HS-5 (cell line): ENCODE results near the gene GNL1.
"Not testable (repeated sequence)": the region's sequence is repeated elsewhere in the genome, so short reads cannot be mapped to it uniquely, and the experiment has no call there.

ENCODE experiments used
- DNase-seq: peaks from one replicate; pipeline ENCODE4 v3.0.0-alpha.2; 2012; ENCODE audit warnings: low read depth

The GNL1 gene, protein sequence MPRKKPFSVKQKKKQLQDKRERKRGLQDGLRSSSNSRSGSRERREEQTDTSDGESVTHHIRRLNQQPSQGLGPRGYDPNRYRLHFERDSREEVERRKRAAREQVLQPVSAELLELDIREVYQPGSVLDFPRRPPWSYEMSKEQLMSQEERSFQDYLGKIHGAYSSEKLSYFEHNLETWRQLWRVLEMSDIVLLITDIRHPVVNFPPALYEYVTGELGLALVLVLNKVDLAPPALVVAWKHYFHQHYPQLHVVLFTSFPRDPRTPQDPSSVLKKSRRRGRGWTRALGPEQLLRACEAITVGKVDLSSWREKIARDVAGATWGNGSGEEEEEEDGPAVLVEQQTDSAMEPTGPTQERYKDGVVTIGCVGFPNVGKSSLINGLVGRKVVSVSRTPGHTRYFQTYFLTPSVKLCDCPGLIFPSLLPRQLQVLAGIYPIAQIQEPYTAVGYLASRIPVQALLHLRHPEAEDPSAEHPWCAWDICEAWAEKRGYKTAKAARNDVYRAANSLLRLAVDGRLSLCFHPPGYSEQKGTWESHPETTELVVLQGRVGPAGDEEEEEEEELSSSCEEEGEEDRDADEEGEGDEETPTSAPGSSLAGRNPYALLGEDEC

DNA sequence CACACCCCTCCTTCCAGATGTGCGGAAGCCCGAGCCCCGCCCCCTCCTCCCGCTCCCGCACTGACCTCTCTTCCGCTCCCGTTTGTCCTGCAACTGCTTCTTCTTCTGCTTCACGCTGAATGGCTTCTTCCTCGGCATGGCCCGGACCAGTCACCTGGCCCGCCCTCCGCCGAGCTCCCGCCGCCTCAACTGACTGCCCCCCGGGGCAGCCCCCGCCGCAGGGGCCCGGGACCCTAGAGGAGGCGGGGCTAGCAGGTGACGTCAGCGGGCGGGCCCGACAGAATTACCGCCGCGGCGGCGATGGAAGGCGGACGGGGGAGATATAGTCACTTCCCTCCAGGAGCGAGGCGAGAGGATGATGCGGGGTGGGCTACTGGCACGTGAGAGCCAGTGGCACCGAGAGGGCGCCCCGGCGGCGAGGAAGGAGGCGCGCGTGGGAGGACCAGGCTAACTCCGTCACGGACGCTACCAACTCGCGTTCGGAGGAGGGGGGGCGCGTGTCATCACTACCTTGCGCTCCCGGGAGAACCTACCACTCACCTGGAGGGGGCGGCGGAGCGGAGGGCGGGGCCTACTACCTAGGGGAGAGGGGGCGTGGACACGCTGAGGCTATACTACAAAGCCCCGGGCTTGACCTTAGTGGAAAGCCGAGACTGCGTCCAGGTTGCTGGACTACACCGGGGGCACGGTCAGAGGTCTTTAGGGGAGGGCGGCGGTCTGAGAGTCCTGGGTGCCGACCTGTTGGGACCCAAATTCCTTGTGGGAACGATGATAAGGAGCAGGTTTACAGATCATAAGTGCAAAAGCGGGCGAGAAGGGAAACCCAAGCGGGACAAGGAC lies at the start of gene GNL1:
Gene GNL1, minus strand, starts transcription at position 424 of the 840 bp plus-strand sequence. Its CDS starts 286 bp downstream, at position 138.
- peak; percentile 64 for DNase-seq

DNA sequence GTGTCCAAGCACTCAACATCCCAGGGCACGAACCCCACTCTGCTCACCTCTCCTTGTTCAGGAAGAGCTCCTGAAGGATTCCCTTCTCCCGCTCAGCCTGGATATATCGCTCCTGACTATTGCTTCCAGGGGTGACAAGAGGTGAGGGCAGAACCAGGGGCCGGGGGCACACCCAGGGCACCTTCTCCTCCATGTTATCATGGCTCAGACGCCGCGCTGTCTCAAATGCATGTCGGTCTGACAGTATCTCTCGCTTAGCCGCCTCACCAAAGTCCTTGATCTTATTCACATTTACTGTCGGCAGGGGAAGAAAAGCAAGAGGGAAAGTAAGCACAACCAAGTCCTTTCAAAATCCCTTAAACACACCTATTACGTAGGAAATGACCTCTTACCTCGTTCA lies 47.7 kb upstream of the GNL1 start:
- no peak for DNase-seq

DNA sequence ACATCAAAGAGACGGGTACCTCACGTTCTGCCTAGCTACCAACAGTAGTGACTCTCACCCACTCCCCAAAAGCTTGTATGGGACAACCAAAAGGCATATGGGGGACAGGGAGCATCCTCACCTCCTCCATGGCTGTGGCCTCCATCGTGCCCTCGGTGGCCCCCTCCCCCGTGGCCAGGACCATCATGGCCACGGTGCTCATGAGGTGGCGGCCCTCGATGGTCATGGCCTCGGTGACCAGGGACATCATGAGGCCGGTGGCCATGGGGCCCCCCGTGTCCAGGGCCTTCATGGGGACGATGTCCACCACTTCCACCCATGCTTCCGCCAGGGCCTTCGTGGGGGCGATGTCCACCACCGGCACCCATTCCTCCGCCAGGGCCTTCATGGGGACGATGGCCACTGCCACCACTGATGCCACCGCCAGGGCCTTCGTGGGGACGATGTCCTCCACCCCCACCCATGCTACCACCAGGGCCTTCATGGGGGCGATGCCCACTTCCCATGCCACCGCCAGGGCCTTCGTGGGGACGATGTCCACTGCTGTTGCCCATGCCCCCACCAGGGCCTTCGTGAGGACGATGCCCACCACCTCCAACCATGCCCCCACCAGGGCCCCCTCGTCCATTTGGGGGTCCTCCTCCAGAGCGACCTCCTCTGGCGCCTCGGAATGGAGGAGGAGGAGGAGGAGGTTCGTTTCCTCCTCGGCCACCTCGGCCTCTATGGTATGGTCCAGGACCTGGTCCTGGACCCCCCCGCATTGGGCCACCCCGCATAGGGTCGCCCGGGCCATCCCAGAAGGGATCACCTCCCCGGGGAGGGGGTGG lies 45.7 kb upstream of the GNL1 start:
- DNase-seq, result no peak

DNA sequence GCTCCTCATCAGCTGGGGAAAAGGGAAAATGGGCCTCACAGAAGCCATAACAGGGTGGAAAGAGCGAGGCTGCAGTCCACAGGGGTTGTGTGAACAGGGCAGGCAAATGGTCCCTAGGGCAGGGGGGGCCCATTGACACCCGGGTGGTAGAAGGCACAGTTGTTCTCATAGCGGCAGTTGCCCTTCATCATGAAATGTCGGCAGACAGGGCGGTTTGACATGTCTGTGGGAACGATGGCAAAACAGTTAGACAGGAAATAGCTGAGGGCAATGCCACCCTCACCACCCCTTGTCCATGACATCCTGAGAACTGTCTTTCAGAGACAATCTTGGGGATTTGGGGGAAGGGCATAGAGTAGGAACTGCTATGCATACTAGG lies 45.1 kb upstream of the GNL1 start:
- no peak for DNase-seq

DNA sequence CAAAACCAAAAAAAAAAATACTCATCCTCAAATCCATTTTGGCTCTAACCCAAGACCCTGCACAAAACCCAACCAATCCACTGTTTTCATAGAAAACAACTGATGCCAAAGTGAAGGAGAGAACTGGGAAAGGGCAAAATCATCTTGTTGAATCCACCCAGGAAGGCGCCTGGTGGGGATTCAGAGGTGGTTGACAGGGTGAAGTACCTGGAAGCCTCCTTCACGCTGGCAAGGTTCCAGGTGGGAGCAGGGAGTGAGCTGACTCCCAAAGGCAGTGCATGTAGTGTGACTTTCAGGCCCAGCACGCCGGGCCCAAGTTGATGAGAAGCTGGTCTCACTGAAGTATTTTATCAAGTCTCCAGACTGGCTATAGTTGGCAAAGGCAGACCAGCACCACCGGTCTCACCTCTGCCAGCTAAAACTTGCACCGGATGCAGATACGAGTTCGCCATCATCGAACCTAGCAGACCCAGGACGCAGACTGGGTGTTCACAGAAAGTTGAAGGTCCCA lies 44.2 kb upstream of the GNL1 start:
- DNase-seq, result no peak

DNA sequence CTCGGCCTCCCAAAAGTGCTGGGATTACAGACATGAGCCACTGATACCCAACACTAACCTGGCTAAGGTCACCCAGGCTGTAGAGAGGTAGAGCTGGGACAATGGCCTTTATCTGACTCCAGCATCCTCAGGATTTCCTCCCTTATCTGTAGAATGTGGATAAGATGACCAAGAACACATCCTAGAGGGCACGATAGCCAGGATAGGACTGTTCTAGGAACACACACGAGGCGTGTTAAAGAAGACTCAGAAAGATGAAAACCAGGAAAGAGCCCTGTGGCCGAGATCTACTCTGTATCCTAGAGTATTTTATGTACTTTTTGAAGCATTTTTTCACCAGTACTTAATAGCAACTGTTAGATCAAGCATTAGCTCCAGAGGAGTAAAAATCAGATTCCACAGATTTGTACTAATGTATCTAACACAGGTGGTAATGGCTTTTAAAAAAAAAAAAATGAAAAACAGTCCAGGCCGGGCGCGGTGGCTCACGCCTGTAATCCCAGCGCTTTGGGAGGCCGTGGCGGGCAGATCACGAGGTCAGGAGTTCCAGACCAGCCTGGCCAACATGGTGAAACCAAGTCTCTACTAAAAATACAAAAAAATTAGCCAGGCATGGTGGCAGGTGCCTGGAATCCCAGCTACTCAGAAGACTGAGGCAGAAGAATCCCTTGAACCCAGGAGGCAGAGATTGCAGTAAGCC lies 43.5 kb upstream of the GNL1 start:
- DNase-seq, result no peak

DNA sequence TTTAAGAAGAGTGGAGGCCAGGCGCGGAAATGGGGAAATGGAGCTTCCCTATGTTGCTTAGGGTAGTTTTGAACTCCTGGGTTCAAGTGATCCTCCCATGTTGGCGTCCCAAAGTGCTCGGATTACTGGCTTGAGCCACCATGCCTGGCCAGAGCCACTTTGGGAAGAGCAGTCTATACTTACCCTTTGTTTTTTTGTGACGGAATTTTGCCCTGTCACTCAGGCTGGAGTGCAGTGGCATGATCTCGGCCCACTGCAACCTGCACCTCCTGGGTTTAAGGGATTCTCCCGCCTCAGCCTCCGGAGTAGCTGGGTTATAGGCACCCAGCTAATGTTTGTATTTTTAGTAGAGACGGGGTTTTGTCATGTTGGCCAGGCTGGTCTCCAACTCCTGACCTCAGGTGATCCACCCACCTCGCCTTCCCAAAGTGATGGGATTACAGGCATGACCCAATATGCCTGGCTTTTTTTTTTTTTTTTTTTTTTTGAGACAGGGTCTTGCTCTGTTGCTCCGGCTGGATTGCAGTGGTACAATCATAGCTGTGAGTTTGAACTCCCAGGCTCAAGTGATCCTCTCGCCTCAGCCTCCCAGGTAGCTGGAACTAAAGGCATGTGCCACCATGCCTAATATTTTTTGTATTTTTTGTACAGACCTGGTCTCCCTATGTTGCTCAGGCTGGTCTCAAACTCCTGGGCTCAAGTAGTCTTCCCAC lies 42.8 kb upstream of the GNL1 start:
- no peak for DNase-seq

DNA sequence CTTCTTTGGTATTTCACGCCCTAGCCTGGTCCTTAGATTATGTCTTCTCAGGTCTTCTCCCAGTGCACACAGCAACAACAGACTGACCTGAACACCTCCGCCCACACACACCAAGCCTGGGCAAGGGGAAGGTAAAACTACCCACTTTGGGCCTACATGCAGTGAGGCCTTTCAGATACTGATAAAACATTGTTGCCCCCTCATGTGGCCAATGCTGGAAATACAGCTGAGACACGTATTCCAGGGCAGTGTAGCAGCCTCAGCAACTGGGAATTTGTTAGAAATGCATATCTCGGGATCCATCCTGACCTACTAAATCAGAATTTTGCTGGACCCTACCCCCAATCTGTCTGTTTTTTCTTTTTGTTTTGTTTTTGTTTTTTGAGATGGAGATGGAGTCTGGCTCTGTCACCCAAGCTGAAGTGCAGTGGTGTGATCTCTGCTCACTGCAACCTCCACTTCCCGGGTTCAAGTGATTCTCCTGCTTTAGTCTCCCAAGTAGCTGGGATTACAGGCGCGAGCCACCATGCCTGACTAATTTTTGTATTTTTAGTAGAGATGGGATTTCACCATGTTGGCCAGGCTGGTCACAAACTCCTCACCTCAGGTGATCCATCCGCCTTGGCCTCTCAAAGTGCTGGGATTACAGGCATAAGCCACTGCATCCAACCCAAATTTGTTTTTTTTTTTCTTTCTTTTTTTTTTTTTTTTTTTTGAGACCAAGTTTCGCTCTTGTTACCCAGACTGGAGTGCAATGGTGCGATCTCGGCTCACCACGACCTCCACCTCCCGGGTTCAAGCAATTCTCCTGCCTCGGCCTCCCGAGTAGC lies 41.2 kb upstream of the GNL1 start:
- not testable (repeated sequence) for DNase-seq

DNA sequence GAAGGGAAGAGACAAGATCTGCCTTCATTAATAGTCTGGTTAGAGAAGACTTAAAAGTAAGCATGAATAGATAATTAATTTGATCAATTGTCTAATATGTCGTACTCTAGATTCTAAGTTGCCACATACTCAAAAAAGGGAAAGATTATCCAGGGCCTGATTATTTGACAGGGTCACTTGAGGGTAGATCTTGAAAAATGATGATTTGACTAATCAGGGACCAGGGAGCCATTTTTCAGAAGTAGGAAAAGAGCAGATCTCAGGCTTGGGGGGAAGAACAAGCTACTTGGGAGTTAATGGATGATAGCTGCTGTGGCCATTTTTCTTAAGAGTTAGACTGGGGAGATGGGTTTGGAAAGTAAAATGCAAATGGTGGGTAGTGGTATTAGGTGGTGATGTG lies 36.0 kb upstream of the GNL1 start:
- DNase-seq, result no peak

DNA sequence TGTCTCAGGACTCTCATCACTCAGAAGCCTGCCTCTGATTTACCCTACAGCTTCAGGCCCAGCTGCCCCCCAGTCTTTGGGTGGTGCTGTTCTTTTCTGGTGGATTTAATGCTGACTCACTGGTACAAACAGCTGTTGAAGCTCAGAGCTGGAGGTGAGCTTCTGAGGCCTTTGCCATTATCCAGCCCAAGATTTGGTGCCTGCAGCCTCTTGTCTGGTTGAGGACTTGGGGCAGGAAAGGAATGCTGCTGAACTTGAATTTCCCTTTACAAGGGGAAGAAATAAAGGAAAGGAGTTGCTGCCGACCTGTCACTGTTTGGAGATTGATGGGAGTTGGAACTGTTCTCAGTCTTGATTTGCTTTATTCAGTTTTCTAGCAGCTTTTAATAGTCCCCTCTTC lies 34.7 kb upstream of the GNL1 start:
- DNase-seq, result no peak

DNA sequence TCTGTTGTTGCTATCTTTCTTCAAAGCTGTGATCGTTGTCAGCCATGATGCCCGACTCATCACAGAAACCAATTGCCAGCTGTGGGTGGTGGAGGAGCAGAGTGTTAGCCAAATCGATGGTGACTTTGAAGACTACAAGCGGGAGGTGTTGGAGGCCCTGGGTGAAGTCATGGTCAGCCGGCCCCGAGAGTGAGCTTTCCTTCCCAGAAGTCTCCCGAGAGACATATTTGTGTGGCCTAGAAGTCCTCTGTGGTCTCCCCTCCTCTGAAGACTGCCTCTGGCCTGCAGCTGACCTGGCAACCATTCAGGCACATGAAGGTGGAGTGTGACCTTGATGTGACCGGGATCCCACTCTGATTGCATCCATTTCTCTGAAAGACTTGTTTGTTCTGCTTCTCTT lies 34.2 kb upstream of the GNL1 start:
- no peak for DNase-seq

DNA sequence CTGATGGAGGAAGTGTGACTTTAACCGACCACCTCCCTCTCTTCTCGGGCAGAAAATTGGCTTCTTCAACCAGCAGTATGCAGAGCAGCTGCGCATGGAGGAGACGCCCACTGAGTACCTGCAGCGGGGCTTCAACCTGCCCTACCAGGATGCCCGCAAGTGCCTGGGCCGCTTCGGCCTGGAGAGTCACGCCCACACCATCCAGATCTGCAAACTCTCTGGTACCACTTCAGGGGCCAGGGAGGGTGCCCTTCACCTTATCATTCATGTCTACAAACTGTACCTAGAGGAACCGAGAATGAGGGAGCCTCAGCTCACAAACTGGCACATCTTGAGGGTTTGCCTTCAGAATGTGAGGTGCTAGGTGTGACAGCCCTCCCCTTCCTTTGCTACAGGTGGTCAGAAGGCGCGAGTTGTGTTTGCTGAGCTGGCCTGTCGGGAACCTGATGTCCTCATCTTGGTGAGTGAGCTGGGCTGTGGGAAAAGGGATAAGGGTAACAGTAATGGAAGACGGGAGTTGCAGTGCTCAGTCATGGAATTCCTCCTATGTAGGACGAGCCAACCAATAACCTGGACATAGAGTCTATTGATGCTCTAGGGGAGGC lies 33.6 kb upstream of the GNL1 start:
- no peak for DNase-seq

DNA sequence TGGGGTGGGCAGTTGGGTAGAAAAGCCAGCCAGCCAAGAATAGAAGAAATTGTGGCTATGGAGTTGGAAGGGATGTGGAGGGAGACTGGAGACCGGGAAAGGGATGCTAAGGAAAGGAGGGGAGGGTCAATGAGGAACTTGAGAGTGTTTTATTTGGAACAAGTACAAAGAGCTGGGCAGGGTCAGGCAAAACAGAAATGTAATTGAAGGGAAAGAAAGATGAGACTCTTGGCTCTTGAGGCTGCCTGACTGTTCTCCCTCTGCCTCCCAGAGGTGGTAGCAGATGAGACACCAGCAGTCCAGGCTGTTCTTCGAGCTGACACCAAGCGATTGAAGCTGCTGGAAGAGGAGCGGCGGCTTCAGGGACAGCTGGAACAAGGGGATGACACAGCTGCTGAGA lies 27.6 kb upstream of the GNL1 start:
- no peak for DNase-seq

DNA sequence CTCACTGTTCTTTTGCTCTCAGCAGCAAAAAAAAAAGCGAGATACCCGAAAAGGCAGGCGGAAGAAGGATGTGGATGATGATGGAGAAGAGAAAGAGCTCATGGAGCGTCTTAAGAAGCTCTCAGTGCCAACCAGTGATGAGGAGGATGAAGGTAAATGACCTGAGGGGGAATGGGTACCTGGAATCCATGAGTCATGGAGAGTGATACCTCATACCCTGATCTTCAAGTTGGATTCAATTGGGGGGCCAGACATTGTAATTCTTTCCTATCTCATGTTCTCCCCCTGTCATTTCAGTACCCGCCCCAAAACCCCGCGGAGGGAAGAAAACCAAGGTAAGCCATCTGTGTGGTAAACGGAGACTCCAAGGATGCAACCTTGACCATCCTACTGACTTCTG lies 21.8 kb upstream of the GNL1 start:
- no peak for DNase-seq

DNA sequence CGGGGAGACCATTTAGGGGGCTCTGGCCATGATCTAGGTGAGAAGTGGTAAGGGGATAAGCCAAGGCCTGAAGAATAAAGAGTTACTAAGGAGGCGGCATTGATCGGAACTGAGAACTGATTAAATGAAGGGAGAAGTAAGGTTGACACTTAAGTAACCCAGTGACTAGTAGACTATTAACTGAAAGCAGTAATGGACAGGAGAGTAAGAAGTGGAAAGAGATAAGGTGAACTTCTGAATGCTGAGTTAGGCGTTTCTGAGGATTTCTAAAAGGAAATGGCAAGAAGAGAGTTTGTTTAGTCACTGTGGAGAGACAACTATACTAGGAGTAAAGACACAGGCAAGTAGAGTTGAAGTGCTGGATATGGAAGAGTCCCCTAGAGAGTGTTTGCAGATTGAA lies 16.8 kb upstream of the GNL1 start:
- no peak for DNase-seq

DNA sequence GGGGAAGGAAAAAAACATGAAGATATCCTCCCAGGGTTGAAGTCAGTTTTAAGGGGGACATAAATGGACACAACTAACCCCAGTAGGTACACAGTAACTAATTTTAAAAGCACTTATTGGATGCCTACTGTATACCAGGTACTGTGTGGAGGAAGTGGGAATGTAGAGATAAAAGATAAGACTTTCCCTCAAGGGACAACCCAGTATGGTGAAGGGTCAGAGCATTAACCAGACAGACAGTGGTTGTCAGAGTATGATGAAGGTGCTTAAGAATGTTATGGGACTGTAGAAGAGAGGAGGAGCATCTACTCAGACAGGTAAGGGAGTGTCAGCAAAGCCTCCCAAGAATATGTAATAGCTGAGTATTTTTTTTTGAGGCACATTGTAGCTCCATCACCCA lies 15.9 kb upstream of the GNL1 start:
- DNase-seq, result no peak

DNA sequence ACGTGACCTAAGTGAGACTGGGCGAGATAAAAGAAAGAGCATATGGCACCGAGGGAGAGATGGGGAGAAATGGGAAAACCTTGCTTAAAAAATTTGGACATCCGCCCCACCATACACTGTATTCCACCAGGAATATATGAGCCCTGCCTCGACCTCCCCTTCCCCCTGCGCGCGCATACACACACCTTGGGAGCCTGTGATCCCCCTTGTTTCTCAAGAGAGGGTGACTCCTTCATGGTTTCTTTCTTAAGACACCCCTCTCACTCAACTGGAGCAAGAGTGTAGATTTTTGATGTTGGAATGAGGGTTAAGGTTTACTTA lies 15.4 kb upstream of the GNL1 start:
- no peak for DNase-seq

DNA sequence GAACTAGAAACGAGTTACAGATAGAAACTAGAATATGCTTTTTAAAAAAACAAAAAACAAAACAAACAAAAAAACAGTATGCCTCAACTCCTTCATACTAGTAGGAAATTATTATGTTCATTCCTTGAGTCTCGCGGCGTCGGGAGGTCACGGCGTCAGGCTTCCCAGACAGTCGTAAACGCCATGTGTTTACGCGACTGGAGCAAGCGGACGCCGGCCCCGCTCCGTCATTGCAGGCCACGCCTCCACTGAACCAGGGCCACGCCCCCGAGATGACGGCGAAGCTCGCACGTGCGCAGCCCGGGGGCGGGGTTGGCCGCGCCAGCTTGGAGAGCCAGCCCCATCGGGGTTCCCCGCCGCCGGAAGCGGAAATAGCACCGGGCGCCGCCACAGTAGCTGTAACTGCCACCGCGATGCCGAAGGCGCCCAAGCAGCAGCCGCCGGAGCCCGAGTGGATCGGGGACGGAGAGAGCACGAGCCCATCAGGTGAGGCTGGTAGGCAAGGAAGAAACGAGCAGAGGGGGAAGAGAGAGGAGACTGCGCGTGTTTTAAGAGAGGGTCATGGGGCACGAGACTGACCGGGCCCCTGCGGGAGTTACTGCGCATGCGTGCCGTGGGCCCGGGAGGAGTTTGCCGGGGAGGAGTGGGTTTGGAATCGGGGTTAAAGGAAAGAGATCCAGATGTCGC lies 14.9 kb upstream of the GNL1 start, which contains the start of gene ABCF1:
Gene ABCF1, plus strand, starts transcription at position 368 of the 687 bp plus-strand sequence. Its CDS starts 46 bp downstream, at position 414.
- peak; percentile 88 for DNase-seq

DNA sequence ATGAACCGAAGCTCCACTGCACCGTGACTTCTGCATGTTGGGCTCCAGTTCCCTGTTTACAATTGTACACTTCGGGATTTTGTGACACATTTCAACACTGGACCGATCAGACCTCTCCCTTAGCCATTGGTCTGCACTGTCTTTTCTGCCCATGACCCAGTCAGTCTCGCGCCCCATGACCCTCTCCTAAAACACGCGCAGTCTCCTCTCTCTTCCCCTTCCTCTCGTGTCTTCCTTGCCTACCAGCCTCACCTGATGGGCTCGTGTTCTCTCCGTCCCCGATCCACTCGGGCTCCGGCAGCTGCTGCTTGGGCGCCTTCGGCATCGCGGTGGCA lies 14.4 kb upstream of the GNL1 start:
- no peak for DNase-seq
